Measurements from ENCODE around the gene LIMS1. TPM values are rescaled to one million over a fixed set of nuclear protein-coding genes. Genes with fewer than 3 reads are reported as not detected.

The LIMS1 gene
- total RNA-seq, 4 donors from 2014 or later: 37.4 to 357 (median 112) TPM

DNA sequence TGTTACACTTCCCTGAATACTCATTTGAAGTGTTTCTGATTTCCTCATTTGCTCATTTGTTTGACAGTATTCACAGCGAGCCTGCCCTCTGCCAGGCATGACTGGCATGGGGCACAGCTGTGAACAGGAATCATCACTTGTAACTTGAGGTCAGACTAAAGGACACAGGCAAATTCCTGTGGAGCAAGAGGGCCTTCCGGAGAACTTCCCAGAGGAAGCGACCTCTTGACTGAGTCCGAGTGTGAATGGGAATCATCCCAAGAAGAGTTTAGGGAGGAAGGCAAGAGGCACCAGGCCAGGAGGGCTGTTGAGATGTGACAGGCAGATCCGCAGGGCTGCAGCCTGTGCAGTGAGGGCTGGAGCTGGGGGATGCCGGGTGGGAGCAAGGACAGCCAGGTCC lies 45.4 kb downstream of the LIMS1 start:
- TF ChIP-seq, protein P1, sequence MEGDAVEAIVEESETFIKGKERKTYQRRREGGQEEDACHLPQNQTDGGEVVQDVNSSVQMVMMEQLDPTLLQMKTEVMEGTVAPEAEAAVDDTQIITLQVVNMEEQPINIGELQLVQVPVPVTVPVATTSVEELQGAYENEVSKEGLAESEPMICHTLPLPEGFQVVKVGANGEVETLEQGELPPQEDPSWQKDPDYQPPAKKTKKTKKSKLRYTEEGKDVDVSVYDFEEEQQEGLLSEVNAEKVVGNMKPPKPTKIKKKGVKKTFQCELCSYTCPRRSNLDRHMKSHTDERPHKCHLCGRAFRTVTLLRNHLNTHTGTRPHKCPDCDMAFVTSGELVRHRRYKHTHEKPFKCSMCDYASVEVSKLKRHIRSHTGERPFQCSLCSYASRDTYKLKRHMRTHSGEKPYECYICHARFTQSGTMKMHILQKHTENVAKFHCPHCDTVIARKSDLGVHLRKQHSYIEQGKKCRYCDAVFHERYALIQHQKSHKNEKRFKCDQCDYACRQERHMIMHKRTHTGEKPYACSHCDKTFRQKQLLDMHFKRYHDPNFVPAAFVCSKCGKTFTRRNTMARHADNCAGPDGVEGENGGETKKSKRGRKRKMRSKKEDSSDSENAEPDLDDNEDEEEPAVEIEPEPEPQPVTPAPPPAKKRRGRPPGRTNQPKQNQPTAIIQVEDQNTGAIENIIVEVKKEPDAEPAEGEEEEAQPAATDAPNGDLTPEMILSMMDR (IDR thresholded peaks at IDR 0.05): no peak
- TF ChIP-seq POLR2A (IDR thresholded peaks at IDR 0.05): no peak
- peak overlapping the region in 1 of 2 donors; percentile 21 for H3K27ac ChIP-seq
- no peaks in the 10 kb centered on the region for H3K27me3 ChIP-seq
- H3K36me3 ChIP-seq: no peaks in the 10 kb centered on the region
- H3K9me3 ChIP-seq: no peaks in the 10 kb centered on the region
- no peak for DNase-seq
- H3K4me3 ChIP-seq: no peak overlapping the region
- H3K4me1 ChIP-seq: peaks cover 0 to 5% of the 10 kb centered on the region in 2 donors
- intact Hi-C loops (cut with DNase I; ENCODE audit: low total_unique reads): no loop called here

GRCh38 chr2:108580050-108580449 lies 45.8 kb downstream of the LIMS1 start:
- Histone ChIP-seq H3K27ac (peak overlapping the region in 1 of 2 donors; percentile 21), H3K36me3 (no peaks in the 10 kb centered on the region), H3K4me1 (peaks cover 0 to 5% of the 10 kb centered on the region in 2 donors), H3K4me3 (no peak overlapping the region), H3K9me3 (no peaks in the 10 kb centered on the region), H3K27me3 (no peaks in the 10 kb centered on the region)
- intact Hi-C loops (cut with DNase I; ENCODE audit: low total_unique reads): no loop called here
- no peak for TF ChIP-seq POLR2A (IDR thresholded peaks at IDR 0.05)
- TF ChIP-seq, protein P1 (IDR thresholded peaks at IDR 0.05): no peak
- no peak for DNase-seq

- Histone ChIP-seq H3K27me3 (no peaks in the 10 kb centered on the region), H3K4me3 (no peak overlapping the region), H3K36me3 (no peaks in the 10 kb centered on the region), H3K27ac (peak overlapping the region; percentile 80 to 88), H3K9me3 (no peaks in the 10 kb centered on the region), H3K4me1 (peaks cover 0 to 8% of the 10 kb centered on the region in 2 donors)
- peak; percentile 55 to 76 for DNase-seq
- TF ChIP-seq POLR2A (IDR thresholded peaks at IDR 0.05): no peak
- TF ChIP-seq, protein P1 (IDR thresholded peaks at IDR 0.05): peak; percentile 72 to 81 (median 80)
- intact Hi-C loops (cut with DNase I; ENCODE audit: low total_unique reads): no loop called here
These were observed 49.7 kb downstream of the LIMS1 start for GRCh38 chr2:108583903-108584520.

GRCh38 chr2:108585436-108585835 lies 51.2 kb downstream of the LIMS1 start:
- no peaks in the 10 kb centered on the region for H3K9me3 ChIP-seq
- no peaks in the 10 kb centered on the region for H3K36me3 ChIP-seq
- peaks cover 0 to 3% of the 10 kb centered on the region in 2 donors for H3K4me1 ChIP-seq
- intact Hi-C loops (cut with DNase I; ENCODE audit: low total_unique reads): no loop called here
- H3K27me3 ChIP-seq: no peaks in the 10 kb centered on the region
- H3K27ac ChIP-seq: peak overlapping the region; percentile 80 to 88
- TF ChIP-seq, protein P1 (IDR thresholded peaks at IDR 0.05): no peak
- no peak for TF ChIP-seq POLR2A (IDR thresholded peaks at IDR 0.05)
- peak; percentile 72 to 75 for DNase-seq
- H3K4me3 ChIP-seq: no peak overlapping the region

DNA sequence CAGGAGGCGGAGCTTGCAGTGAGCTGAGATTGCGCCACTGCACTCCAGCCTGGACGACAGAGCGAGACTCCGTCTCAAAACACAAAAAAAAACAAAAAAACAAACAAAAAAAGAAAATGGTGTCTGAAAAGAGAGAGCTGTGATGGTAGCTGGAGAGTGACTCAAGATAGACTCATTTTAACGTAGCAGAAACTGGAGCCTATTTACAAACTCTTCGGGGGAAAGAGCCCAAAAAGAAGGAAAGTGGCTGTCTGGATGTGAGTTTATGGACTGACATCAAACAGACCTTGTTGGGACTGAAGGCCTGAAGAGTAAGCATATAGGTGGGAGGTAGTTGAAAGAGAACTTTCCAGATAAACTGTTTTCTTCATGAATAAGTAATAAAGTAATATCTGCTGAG lies 51.8 kb downstream of the LIMS1 start:
- no peaks in the 10 kb centered on the region for H3K9me3 ChIP-seq
- peak overlapping the region; percentile 80 to 88 for H3K27ac ChIP-seq
- no peak overlapping the region for H3K4me3 ChIP-seq
- H3K36me3 ChIP-seq: no peaks in the 10 kb centered on the region
- DNase-seq: no peak
- intact Hi-C loops (cut with DNase I; ENCODE audit: low total_unique reads): no loop called here
- peaks cover 0 to 3% of the 10 kb centered on the region in 2 donors for H3K4me1 ChIP-seq
- H3K27me3 ChIP-seq: no peaks in the 10 kb centered on the region
- TF ChIP-seq, protein P1 (IDR thresholded peaks at IDR 0.05): no peak
- TF ChIP-seq POLR2A (IDR thresholded peaks at IDR 0.05): no peak
